GM12891 (cell line): ENCODE data around the gene EML1.

Experiments used
- PAX5 ChIP-seq: IDR thresholded peaks from 2 replicates; pipeline ENCODE4 v1.6.1; 2011; ENCODE audit warnings: low read length, moderate library complexity, mild to moderate bottlenecking; ENCODE audit not compliant: insufficient read depth, severe bottlenecking
- POLR2A ChIP-seq: IDR thresholded peaks from 2 replicates; pipeline ENCODE4 v1.6.1; 2011; ENCODE audit warnings: low read depth, low read length, control low read depth
- POLR2AphosphoS5 ChIP-seq: IDR thresholded peaks from 2 replicates; pipeline ENCODE4 v1.6.1; 2011; ENCODE audit warnings: low read depth, low read length, control low read depth
- SPI1 ChIP-seq: IDR thresholded peaks from 2 replicates; pipeline ENCODE4 v1.6.1; 2011; ENCODE audit warnings: low read depth, low read length, control low read depth
- TAF1 ChIP-seq: IDR thresholded peaks from 2 replicates; pipeline ENCODE4 v1.6.1; 2011; ENCODE audit warnings: low read depth, low read length, control low read depth

DNA sequence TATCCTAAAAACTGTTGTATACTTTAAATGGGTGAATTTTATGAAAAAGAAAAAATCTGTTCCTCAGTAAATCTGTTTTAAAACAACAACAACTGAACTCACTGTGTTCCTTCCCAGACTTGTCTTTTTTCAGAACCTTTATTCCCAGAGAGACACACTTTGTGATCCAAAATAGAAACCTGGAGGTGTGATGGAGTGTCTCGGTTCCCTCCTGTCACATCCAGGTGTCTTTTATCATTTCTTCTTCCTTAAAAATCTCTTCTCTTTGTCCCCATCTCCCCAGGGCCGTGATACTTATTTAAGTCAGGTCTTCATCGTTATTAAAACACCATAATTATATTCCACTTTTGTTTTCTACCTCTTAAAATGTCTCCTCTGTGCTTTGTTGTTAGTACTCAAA is 195.8 kb downstream of the EML1 start:
- TF ChIP-seq POLR2A (no peak), POLR2AphosphoS5 (no peak), TAF1 (no peak), PAX5 (no peak), SPI1 (no peak)
